ENCODE data around the gene GGCT. TPM values are rescaled to one million over a fixed set of nuclear protein-coding genes. Genes with fewer than 3 reads are reported as not detected.
"Not testable (repeated sequence)": the region's sequence is repeated elsewhere in the genome, so short reads cannot be mapped to it uniquely, and the experiment has no call there.

GGCT gene
- total RNA-seq, 2 experiments from 2014 or later = 75.7 to 75.9 TPM

GRCh38 chr7:30491417-30491816 lies 13.2 kb downstream of the GGCT start:
- ChIA-PET CTCF (no interaction called here), POLR2A (no interaction called here)

GRCh38 chr7:30487371-30487770 lies 17.3 kb downstream of the GGCT start:
- CTCF ChIA-PET = no interaction called here

GRCh38 chr7:30485667-30486066 lies 19.0 kb downstream of the GGCT start:
- ChIA-PET CTCF (interaction anchor here (0.6 kb wide), 1 partner anchor 18 kb away, joined by 4 read pairs; no protein-coding TSS in a partner anchor), POLR2A (interaction anchor here (0.5 kb wide), 1 partner anchor 8 kb away, joined by 4 read pairs; no protein-coding TSS in a partner anchor)

More at GRCh38 chr7:30487371-30487770, 17.3 kb downstream of the GGCT start:
- POLR2A ChIA-PET = interaction anchor here (0.7 kb wide), 1 partner anchor 17 kb away, joined by 3 read pairs; no protein-coding TSS in a partner anchor

GRCh38 chr7:30481416-30481815 lies 23.2 kb downstream of the GGCT start:
- POLR2A ChIA-PET = not testable (repeated sequence)

GRCh38 chr7:30479202-30480120 lies 25.2 kb downstream of the GGCT start:
- ChIA-PET CTCF (interaction anchor here (0.6 to 0.9 kb wide), 2 partner anchors 27 to 157 kb away, joined by 3 read pairs; no protein-coding TSS in a partner anchor), POLR2A (no interaction called here)

More at GRCh38 chr7:30481416-30481815, 23.2 kb downstream of the GGCT start:
- CTCF ChIA-PET = not testable (repeated sequence)

GRCh38 chr7:30478349-30479201 lies 26.1 kb downstream of the GGCT start, which contains the start of gene NOD1:
Gene NOD1, minus strand, starts transcription at chr7:30478784. Its CDS starts 21,863 bp downstream, at chr7:30456921.
- POLR2A ChIA-PET = interaction anchor here (0.6 to 1.3 kb wide), 4 partner anchors 20 to 281 kb away, joined by 3 to 8 read pairs (median 4); no protein-coding TSS in a partner anchor

GRCh38 chr7:30476459-30477145 lies 28.0 kb downstream of the GGCT start:
- POLR2A ChIA-PET = no interaction called here

More at GRCh38 chr7:30478349-30479201, 26.1 kb downstream of the GGCT start, which contains the start of gene NOD1:
- CTCF ChIA-PET = interaction anchor here (0.8 to 1.3 kb wide), 5 partner anchors 9 to 144 kb away, joined by 3 read pairs; no protein-coding TSS in a partner anchor

GRCh38 chr7:30475580-30475979 lies 29.0 kb downstream of the GGCT start:
- CTCF ChIA-PET = interaction anchor here (1.2 kb wide), 1 partner anchor 16 kb away, joined by 3 read pairs; no protein-coding TSS in a partner anchor
- POLR2A ChIA-PET = no interaction called here

More at GRCh38 chr7:30476459-30477145, 28.0 kb downstream of the GGCT start:
- CTCF ChIA-PET = no interaction called here

GRCh38 chr7:30474893-30475292 lies 29.7 kb downstream of the GGCT start:
- CTCF ChIA-PET = interaction anchor here (0.7 to 1.2 kb wide), 2 partner anchors 15 to 129 kb away, joined by 3 read pairs; no protein-coding TSS in a partner anchor
- POLR2A ChIA-PET = no interaction called here

GRCh38 chr7:30474485-30474884 lies 30.1 kb downstream of the GGCT start:
- POLR2A ChIA-PET = no interaction called here
- CTCF ChIA-PET = interaction anchor here (0.7 kb wide), 1 partner anchor 128 kb away, joined by 3 read pairs; no protein-coding TSS in a partner anchor

- ChIA-PET POLR2A (no interaction called here), CTCF (no interaction called here)
Measured at GRCh38 chr7:30473903-30474302, 30.7 kb downstream of the GGCT start.

GRCh38 chr7:30472784-30473775 lies 31.5 kb downstream of the GGCT start:
- ChIA-PET CTCF (no interaction called here), POLR2A (no interaction called here)

GRCh38 chr7:30472081-30472783 lies 32.4 kb downstream of the GGCT start:
- ChIA-PET POLR2A (no interaction called here), CTCF (interaction anchor here (0.6 kb wide), 1 partner anchor 124 kb away, joined by 5 read pairs; no protein-coding TSS in a partner anchor)

- CTCF ChIA-PET = no interaction called here
Measured at GRCh38 chr7:30471205-30471604, 33.4 kb downstream of the GGCT start.

GRCh38 chr7:30470771-30471170 lies 33.9 kb downstream of the GGCT start:
- CTCF ChIA-PET = no interaction called here
- POLR2A ChIA-PET = no interaction called here

More at GRCh38 chr7:30471205-30471604, 33.4 kb downstream of the GGCT start:
- POLR2A ChIA-PET = no interaction called here

- ChIA-PET CTCF (no interaction called here), POLR2A (no interaction called here)
Measured at GRCh38 chr7:30470163-30470770, 34.4 kb downstream of the GGCT start.

GRCh38 chr7:30469303-30469702 lies 35.3 kb downstream of the GGCT start:
- POLR2A ChIA-PET = no interaction called here
- CTCF ChIA-PET = interaction anchor here (0.9 to 1.1 kb wide), 2 partner anchors 9 to 22 kb away, joined by 3 read pairs; partner anchors contain the start of gene NOD1

All from activated CD8-positive, alpha-beta memory T cell treated with anti-CD3 and anti-CD28 coated beads for 36 hours (primary cell).